Measurements from ENCODE around the gene RNASE13.

Gene RNASE13, protein sequence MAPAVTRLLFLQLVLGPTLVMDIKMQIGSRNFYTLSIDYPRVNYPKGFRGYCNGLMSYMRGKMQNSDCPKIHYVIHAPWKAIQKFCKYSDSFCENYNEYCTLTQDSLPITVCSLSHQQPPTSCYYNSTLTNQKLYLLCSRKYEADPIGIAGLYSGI

DNA sequence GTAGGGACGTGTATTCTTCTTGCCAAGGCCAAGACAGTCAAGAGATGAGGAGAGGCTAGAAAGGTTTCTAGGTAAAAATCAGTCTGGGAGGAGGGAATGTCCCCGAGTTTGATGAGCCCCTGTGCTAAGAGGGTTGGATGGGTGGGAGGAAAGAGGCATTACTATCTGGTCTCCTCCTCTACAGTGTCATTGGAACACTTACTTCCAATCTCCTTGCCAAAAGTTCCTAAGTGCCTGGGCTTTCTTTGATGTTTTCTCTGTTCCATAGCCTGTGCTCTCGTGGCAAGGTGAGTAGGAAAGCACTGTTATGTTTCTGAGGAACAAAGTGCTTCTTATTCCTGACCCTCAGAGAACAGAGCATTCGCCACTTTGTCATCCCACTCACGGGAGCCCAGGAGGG is at the start of gene RNASE13:
Gene RNASE13, minus strand, starts transcription at position 101 of the 400 bp plus-strand sequence. CDS start 519 bp downstream, outside the sequence.
- no peak for DNase-seq (ENCODE audit: low read depth in 2 of 2, low spot score in 1 of 2)

DNA sequence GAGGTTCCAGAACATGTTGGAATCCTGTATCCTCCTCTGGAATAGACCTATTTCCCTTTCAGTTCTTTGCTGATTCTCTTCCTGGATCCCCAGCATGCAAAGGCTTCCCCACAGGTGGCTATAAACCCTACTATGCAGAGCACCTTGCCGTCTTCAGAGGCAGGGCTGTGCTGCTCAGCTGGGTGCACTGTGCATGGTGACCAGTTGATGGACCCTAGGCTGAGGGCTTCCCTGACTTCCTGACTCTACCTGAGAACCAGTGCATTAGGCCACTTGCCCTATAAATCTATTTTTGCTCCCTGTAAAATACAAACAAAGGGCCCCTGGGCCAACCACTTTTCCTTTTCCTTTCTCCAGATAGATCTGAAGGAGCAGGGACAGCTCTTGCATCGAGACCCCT is 49.8 kb upstream of the RNASE13 start:
- no peak for DNase-seq (ENCODE audit: low read depth in 2 of 2, low spot score in 1 of 2)

DNA sequence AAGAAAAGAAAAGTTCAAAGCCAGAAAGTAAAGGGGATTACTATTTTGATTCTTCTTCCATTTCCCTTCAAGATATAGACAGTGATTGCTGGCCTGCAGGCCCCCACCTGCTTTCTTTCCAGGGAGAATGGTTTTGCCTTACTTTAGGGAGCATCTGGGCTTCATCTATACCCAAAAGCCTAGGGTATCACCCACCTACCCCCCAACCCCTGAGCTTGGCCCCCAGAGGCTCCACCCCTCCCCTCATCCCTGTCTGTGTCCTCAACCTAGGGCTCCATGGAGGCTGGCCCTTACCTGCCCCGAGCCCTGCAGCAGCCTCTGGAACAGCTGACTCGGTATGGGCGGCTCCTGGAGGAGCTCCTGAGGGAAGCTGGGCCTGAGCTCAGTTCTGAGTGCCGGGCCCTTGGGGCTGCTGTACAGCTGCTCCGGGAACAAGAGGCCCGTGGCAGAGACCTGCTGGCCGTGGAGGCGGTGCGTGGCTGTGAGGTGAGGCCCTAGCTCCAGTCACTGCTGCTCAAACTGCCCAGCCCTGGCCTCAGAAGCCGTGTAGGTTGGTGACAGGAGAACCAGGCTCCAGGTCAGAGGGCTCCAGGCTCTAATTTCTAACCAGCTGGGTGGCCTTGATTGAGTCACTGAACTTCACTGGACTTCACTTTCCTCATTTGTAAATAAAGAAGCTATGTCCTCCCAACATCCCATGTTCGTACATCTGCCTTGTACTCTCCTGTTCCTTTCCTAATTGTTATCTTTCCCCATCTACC is 49.1 kb upstream of the RNASE13 start:
- no peak for DNase-seq (ENCODE audit: low read depth in 2 of 2, low spot score in 1 of 2)

DNA sequence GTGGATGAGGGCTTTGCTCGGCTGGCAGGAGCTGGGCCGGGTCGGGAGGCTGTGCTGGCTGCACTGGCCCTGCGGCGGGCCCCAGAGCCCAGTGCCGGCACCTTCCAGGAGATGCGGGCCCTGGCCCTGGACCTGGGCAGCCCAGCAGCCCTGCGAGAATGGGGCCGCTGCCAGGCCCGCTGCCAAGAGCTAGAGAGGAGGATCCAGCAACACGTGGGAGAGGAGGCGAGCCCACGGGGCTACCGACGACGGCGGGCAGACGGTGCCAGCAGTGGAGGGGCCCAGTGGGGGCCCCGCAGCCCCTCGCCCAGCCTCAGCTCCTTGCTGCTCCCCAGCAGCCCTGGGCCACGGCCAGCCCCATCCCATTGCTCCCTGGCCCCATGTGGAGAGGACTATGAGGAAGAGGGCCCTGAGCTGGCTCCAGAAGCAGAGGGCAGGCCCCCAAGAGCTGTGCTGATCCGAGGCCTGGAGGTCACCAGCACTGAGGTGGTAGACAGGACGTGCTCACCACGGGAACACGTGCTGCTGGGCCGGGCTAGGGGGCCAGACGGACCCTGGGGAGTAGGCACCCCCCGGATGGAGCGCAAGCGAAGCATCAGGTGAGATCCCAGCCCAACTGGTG is 47.0 kb upstream of the RNASE13 start:
- DNase-seq (ENCODE audit: low read depth in 2 of 2, low spot score in 1 of 2): no peak

DNA sequence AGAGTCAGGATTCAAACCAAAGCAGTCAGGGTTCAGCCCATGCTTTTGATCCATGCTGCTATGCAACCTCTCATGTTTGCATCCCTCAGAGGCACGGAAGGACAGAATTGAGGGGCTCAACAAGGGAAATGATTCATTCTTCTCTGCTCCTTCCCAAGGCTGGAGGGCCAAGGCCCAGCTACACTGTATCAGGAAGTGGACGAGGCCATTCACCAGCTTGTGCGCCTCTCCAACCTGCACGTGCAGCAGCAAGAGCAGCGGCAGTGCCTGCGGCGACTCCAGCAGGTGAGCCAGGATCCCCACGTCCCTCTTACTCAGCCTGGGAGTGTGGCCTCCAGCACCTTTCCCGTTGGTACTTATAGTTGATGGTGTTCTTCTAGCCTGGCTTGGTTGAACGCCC is 44.1 kb upstream of the RNASE13 start:
- no peak for DNase-seq (ENCODE audit: low read depth in 2 of 2, low spot score in 1 of 2)

DNA sequence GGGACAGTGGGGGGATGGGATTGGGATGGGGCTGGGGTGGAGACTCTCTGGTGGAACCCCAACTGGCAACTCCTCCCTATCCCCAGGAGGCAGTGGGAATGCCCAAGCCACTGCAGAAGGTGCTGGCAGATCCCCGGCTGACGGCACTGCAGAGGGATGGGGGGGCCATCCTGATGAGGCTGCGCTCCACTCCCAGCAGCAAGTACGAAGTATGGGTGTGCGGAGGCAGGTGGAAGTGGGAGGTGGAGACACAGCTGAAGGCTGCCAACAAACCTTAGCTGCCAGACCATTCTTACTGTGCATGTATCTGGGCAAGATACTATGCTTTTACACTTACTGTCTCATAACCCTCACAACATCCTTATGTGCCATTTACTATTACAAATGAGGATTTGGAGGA is 43.7 kb upstream of the RNASE13 start:
- DNase-seq (ENCODE audit: low read depth in 2 of 2, low spot score in 1 of 2): no peak

DNA sequence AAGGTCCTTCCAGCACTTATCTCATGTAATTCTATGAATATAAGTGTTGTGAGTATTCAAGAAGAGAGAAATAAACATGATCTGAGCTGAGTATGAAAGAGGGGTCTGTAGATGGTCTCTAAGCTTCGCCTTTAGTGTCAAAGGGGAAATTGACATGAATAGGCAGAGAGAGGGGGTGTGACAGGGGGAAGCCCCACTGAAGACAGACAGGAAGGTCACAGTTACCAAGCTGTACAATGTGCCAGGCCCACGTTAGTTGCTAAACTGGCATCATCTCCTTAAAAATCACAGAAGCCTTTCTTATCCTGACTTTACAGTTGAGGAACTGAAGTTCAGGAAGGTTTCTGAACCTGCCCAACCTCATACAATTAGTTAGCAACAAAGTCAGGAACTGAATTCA is 43.1 kb upstream of the RNASE13 start:
- no peak for DNase-seq (ENCODE audit: low read depth in 2 of 2, low spot score in 1 of 2)

DNA sequence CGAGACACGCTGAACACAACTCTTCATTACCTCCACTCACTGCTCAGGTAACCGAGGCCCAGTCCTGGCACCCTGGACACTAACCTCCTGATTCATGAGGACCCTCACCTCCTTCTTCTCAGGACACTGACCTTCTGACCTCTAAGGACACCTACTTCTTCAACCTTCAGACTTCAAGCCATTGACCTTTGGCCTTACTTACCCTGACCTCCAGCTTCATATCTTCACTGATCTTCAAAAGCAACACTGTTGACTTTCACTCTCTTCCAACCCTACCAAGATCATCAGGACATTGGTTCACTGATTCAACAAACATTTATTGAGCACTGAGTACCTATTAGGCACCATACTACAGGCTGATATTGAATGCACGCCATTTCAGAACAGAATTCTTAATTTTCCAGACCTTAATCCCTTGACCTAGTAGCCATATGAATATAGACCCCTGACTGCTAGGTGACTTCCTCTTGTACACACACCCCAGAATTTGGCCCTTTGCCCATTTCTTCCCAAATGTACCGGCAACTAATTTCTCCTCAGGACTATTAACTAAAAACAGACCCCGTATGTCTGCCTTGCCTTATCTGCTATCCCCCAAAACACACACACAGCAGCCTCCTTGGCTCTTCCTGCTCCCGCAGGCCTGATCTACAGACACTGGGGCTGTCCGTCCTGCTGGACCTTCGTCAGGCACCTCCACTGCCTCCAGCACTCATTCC is 41.3 kb upstream of the RNASE13 start:
- no peak for DNase-seq (ENCODE audit: low read depth in 2 of 2, low spot score in 1 of 2)

DNA sequence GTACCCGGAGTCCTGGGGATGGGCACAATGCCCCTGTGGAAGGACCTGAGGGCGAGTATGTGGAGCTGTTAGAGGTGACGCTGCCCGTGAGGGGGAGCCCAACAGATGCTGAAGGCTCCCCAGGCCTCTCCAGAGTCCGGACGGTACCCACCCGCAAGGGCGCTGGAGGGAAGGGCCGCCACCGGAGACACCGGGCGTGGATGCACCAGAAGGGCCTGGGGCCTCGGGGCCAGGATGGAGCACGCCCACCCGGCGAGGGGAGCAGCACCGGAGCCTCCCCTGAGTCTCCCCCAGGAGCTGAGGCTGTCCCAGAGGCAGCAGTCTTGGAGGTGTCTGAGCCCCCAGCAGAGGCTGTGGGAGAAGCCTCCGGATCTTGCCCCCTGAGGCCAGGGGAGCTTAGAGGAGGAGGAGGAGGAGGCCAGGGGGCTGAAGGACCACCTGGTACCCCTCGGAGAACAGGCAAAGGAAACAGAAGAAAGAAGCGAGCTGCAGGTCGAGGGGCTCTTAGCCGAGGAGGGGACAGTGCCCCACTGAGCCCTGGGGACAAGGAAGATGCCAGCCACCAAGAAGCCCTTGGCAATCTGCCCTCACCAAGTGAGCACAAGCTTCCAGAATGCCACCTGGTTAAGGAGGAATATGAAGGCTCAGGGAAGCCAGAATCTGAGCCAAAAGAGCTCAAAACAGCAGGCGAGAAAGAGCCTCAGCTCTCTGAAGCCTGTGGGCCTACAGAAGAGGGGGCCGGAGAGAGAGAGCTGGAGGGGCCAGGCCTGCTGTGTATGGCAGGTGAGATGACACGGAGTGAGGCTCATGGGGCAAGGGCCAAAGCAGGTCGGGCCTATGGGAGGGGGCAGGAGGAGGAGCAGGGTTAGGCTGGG is 40.0 kb upstream of the RNASE13 start:
- no peak for DNase-seq (ENCODE audit: low read depth in 2 of 2, low spot score in 1 of 2)

DNA sequence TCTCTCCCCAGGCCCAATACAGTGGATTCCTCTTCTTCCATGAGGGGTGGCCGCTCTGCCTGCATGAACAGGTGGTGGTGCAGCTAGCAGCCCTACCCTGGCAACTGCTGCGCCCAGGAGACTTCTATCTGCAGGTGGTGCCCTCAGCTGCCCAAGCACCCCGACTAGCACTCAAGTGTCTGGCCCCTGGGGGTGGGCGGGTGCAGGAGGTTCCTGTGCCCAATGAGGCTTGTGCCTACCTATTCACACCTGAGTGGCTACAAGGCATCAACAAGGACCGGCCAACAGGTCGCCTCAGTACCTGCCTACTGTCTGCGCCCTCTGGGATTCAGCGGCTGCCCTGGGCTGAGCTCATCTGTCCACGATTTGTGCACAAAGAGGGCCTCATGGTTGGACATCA is 39.3 kb upstream of the RNASE13 start:
- no peak for DNase-seq (ENCODE audit: low read depth in 2 of 2, low spot score in 1 of 2)

DNA sequence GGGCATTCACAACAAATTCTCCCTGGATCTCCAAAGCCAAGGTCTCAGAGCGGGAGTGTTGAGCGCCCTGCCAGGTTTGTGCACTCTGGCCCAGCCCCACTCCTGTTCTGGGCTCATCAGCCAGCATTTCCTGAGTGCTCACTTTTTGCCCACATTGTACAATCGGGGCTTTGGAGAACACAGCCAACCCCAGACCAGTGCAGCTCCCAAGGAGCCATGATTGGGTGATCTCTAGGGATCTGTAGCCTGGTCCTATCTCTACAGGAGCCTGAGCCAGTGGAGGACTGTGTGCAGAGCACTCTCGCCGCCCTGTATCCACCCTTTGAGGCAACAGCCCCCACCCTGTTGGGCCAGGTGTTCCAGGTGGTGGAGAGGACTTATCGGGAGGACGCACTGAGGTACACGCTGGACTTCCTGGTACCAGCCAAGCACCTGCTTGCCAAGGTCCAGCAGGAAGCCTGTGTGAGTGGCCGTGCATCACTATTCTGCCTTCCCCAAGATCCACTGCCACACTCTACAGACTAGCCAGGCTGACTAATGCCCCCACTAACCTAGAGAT is 38.3 kb upstream of the RNASE13 start:
- DNase-seq (ENCODE audit: low read depth in 2 of 2, low spot score in 1 of 2): no peak

DNA sequence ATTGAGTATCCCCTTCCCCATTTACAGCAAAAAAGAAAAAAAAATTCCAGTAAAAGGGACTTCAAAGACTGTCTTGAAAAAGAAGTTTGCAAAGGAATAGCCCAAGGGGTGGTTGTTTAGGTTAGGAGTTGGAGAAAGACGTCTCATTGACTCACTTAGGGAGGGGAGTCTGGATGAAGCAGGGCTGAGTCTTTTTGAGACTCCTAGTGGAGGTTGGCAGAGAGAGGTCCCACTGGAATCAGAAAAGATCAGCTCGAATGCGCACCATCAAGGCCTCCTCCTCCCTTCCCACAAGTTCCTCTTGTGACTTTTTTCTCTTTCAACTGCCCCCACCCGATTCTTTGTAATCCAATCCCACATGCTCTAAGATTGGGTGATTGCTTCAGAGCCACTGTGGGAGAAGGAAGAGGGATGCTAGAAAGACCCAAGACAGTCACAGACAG is 37.4 kb upstream of the RNASE13 start:
- DNase-seq (ENCODE audit: low read depth in 2 of 2, low spot score in 1 of 2): no peak

DNA sequence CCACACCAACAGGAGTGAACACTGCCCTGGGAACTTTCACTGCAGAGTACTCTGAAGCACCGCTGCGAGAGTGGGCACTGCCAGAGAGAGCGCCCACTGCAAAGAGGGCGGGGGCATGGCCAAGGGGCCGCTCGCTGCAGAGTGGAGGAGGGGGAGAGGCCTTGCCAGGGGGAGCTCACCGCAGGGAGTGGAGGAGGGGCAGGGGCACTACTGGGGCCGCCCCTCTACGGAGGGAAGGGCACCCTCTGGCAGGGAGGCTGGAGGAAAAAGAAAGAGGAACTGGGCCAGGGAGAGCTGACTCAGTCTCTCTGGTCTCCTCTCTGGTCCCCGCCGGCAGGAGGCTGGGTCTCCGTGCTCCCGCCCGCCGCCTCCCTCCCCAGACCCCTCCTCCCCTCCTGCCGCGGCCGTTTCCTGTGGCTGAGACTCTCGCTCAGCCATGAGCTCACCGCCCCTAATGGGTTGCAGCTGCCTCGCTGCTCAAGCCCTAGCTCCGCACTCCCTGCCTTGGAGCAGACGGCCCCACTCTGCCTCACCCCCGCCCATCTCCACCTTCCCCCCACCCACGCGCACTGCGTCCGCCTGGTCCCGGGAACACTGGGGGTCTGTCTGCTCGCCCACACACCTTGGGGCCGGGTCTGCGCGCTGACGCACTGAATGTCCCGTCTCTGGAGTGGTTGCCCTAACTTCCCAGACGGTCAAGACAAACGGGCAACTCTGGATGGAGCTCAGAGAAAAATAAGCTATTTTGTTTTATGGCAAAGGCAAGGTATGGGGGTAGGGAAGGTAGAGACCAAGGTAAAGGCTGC is 36.8 kb upstream of the RNASE13 start:
- DNase-seq (ENCODE audit: low read depth in 2 of 2, low spot score in 1 of 2): no peak

DNA sequence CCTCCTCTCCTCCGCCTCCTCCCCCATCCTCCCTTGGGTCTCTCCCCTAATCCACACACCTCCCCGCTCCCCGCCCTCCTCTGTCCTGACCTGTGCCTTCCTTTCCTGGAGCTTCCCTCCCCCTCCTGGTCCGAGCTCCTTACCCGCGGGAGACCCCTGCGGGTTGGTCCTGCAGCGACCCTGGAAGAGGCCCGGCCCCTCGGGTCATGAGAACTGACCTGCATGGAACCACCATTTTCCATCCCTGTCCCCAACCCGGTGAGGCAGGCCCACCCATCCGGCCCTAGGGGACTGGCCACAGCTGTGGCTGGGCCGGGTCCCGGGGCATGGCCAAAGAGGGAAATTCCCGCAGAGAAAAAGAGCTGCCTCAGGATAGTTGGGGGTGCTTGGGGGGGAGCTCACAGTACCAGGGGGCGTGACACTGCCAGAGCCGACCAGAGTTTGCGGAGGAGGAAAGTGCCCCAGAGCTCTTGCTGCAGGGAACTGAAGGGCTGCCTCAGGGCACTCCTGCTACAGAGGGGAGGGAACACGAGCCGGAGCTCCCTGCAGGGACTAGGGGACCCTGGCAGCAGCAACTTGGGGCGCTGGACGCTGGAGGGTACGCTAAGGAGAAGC is 36.1 kb upstream of the RNASE13 start:
- DNase-seq (ENCODE audit: low read depth in 2 of 2, low spot score in 1 of 2): no peak

DNA sequence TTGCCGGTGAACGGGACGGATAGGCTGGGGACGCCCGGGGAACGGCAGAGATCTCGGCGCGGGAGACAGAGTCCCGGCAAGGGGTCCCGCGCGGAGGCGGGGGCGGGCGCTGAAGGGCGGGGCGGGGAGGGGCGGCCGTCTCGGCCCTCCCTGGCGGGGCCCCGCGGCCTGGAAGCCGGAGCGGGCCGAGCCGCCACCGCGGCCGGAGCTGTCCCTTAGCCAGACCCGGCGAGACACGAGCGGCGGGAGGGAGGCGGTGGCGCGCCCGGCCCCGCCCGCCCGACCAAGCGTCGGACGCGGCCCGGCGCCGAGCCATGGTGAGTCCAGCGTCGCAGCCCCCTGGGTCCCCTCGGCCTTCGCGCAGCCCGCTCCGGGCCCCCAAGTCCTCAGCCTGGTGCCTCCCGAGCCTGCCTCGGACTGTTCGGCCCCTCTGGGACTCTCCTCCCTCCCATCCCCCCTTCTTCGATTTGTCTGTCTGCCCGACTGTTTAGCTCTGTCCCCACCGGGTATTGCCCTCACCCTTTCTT is 35.5 kb upstream of the RNASE13 start, which contains the start of gene ARHGEF40:
Gene ARHGEF40, plus strand, starts transcription at position 222 of the 527 bp plus-strand sequence. Its CDS starts 93 bp downstream, at position 315.
- no peak for DNase-seq (ENCODE audit: low read depth in 2 of 2, low spot score in 1 of 2)

DNA sequence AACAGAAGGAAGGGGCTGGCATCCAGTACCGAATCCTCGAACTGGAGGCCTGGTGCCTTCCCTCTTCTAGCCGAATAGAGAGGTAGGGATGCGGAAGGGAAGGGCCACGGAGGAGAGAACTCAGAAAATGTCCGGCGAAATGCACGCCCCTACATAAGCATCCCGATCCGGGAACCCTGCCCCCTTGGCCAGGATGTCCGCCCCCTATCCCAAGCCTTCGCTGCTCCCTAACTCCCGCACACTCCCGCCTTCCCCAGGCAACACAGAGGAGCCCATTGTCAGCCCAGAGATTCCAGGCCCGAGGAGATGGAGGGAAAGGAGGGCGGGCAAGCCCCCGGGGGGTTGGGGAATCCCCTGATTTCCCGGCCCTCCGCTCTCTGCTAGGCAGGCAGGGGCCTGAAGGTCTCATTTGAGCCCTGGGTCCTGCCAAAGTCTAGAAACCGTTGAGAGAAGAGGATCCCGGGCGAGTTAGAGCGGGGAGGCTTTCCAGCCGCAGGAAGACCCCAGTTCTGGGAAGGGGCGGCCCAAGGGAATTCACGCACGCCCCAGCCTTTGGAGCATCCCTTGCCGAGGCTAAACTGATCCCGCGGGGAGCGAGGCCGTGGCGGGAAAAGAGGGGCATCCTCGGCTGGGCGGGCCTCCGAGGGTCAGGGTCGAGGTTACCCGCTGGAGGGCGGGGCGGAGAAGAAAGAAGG is 34.9 kb upstream of the RNASE13 start:
- no peak for DNase-seq (ENCODE audit: low read depth in 2 of 2, low spot score in 1 of 2)

DNA sequence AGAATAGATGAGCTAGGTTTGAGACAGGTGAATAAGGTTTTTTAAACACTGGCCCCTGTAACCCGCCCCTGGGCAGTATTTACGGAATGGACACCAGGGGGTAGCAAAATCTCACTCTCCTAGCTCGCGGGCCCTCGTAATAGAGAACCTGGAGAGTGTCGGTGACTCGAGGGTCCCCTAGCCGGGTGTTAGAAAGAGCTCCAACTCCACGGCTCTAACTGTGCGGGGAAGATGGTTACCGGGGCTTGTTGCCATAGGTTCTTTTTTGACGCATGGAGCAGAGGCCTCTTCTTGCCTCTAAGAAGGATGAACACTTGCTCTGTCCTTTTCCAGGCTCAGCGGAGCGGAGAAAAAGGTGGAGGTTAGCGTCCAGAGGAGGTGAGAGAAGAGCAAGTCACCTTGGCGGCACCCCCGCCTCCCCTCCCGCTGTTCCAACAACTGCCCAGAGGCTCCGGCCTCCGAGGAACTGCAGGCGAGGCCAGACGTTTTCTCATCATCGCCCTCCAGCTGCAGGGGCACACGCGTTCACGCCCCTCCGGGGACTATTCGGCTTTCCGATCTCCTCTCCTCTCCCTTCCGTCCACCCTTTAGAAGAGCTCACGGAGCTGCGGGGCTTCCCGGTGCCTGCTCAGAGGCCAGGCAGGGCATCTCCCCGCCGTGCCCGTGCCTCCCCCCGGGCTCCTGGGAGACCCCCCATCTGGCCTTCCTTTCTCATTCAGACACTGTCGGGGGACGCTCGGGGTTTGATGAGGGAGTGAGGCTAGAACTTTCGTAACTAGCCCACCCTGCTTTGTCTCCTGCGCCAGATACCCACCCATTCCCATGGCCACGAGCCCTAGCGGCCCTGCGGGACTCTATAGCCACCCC is 34.1 kb upstream of the RNASE13 start:
- DNase-seq (ENCODE audit: low read depth in 2 of 2, low spot score in 1 of 2): no peak

Data from stimulated activated CD8-positive, alpha-beta memory T cell treated with anti-CD3 and anti-CD28 coated beads, Interleukin-4, amount 100 ng/mL, for 4 hours (primary cell).